HG03135 (cell line): Measurements from ENCODE around the gene SPR.
"Not testable (repeated sequence)": the region's sequence is repeated elsewhere in the genome, so short reads cannot be mapped to it uniquely, and the experiment has no call there.

ENCODE experiments used
- ATAC-seq: cut with Tn5 transposase; IDR thresholded peaks from one replicate; pipeline ENCODE4 v1.9.1; 2021; ENCODE audit warnings: mild to moderate bottlenecking, moderate library complexity; ENCODE audit not compliant: unreplicated experiment

SPR gene

DNA sequence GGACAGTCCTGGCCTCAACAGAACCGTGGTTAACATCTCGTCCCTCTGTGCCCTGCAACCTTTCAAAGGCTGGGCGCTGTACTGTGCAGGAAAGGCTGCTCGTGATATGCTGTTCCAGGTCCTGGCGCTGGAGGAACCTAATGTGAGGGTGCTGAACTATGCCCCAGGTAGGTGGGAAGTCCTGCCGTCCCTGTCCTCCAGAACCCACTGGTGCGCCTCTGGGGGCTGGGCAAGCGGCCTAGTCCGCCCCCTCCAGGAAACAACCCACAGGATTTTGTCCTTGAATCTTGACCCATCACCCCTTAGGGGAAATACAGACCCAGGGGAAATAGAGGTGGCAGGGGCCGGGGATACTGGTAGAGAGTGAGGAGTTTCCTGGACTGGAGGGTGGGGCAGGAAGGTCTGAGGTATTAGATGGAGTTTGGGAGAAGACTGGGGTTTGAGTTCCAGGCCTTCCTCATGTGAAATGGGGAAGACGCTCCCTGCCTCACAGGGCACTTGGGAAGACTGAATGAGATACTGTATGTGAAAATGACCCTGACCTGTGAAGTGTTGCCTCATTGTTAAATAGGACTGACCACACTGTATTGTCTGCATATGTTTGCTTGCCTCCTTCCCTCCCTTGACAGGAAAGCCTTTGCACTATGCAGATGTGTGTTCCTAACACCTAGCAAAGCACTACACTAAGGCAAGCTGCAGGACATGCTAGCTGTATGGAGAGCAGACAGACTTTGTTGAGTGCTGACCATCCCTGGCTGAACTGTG lies 1.4 kb downstream of the SPR start:
- ATAC-seq: no peak

GRCh38 chr2:72889991-72890390 lies 2.8 kb downstream of the SPR start:
- ATAC-seq: no peak

- ATAC-seq: no peak
Observed at GRCh38 chr2:72891091-72891818, 4.0 kb downstream of the SPR start.

GRCh38 chr2:72892506-72893173 lies 5.4 kb downstream of the SPR start:
- ATAC-seq: peak; percentile 52

- ATAC-seq: peak; percentile 70
Observed at GRCh38 chr2:72893594-72894319, 6.5 kb downstream of the SPR start.

GRCh38 chr2:72894514-72894913 lies 7.3 kb downstream of the SPR start:
- ATAC-seq: no peak

DNA sequence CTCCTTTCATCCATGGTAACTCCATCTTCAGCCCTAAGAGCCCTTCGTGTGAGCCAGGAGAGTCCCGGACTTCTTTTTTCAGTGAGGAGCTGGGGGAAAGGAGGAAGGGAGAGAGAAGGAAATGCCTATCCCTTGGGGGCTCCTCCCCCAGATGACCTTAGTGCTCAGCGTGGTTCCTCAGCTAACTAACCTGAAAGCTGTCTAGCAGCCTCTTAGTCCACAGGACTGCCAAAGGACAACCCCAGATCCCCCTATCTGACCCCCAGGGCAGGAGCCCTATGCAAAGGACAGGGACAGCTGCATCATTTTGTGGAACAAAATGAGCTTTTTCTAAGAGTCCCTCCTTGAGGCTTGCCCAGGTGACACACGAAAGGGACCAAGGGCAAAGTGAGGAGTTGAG lies 7.9 kb downstream of the SPR start:
- no peak for ATAC-seq

DNA sequence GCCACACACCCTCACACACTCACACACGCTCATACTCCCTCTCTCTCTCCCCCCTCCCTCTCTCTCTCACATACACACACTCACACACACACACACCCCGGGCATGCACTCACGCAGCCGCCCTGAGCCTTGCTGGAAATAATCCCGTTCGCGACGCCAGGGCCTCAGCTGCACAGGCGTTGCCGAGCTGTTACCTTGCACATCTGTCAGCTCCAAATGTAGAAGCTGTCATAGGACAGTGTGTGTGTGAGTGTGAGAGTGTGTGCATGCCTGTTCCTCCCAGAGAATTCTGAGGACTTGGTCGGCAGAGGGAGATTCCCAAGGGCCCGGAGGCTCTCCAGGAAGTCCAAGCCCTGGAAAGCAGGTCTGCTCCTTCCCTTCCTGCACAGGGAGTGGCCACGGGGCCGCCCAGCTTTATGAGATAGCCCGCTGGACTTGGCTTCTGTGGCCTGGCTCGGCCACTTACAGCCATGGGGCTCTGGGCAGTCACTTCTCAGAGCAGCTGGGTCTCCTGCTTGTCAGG lies 8.6 kb downstream of the SPR start:
- ATAC-seq: no peak

DNA sequence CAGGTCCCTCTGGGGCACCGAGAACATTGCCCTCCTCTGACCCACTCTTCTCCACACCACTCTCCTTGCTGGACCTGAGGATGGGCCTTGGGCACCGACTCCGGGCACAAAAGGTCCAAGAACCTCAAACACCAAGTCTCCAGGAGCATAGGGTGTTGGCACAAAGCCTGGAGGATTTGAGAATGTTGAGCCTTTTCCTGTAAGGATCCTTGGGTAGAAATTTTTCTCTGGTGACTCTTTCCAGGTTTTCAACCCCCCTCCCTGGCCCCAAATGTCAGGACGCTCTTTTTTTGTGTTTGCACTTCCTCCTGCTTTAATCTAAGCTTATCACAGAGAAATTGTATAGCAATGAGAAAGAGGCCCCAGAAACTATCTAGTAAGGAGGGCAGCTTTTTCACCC lies 9.2 kb downstream of the SPR start:
- ATAC-seq: no peak

DNA sequence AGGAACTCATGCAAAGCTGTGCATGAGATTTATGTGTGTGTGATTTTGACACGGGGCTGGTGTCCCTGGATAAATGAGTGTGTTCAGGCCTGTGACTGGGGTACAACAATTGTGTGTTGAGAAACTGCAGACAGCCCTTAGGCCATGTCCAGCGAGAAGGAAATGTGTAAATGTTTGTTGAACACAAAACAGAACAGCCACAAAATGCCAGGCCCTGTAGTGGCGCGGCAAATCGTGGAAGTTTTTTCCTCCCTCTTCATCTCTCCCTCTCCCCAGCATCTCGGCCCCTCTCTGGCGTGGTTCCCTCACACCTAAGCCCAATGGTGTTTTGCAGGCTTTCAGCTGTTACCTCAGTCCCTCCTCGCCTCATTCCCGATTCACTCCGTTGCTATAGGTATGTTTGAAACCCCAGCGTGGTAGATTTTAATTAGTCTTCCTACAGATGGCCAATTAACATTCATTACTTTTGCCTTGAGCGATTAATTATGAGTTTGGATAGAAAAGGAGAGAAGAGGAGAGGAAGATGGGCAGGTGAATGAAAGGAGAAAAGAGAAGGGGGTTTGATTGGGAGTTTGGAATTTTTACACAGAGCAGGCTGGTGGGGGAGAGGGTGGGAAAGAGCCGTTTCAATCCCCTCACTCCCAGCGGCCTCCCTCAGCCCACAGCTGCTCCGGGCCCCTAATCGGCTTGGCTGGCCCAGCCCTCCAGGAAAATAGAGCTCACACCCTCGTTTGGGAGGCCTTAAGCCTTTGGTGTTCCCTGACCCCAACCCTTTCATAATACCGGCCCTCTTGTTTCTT lies 10.8 kb downstream of the SPR start:
- ATAC-seq: no peak

DNA sequence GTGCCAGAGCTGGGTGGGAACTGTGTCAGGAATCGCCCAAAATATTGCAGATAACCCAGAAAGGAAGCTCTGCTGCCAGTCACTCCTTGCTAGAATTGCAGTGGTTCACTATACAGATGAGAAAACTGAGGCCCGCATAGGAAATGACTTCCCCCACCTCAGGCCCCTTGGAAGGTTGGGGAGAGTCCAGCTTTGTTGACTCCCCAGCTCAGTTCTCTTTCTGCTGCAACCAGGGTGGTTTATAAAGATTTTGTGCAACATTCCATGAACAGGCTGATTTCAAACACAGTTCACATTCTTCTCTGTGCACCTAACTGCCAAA lies 11.3 kb downstream of the SPR start:
- ATAC-seq: no peak

DNA sequence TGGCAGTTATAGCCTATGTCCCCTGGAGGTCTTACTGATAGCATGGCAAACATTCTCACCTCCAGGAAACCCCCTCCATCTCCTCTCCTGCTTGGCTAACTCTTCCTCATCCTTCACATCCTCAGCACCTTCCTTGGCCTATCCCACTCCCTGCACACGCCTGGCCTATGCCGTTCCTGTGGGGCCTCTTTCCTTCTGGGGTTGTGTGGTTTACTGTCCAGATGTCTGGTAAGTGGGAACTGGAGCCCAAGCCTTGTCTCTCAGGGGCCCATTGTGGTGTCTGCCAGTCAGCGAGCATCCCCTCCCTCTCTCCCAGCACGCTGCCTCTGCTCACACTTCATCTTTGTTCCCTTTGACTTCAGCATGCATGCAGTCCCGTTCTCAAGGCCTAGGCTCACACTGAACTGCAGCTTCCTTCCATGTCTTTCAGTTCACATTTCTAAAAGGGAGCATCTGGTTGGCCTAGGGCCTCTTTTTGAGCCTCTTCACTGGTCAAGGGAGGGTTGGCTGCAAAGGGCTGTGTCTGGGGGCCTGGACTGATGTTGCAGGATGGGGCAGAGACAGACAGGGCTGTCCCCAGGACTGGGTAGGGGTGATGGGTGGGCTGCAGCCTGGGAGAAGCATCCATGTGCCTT lies 13.1 kb downstream of the SPR start:
- no peak for ATAC-seq

GRCh38 chr2:72901426-72901825 lies 14.2 kb downstream of the SPR start:
- no peak for ATAC-seq

DNA sequence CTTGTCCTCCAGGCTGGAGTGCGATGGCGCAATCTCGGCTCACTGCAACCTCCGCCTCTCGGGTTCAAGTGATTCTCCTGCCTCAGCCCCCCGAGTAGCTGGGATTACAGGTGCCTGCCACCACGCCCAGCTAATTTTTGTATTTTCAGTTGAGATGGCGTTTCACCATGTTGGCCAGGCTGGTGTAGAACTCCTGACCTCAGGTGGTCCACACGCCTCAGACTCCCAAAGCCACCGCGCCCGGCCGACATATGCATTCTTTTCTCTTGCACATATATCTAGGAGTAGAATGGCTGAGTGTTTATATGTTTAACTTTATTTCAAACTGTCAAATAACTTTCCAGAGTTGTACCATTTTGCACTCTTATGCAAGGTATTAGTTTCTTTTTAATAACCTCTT lies 20.2 kb downstream of the SPR start:
- ATAC-seq: not testable (repeated sequence)

DNA sequence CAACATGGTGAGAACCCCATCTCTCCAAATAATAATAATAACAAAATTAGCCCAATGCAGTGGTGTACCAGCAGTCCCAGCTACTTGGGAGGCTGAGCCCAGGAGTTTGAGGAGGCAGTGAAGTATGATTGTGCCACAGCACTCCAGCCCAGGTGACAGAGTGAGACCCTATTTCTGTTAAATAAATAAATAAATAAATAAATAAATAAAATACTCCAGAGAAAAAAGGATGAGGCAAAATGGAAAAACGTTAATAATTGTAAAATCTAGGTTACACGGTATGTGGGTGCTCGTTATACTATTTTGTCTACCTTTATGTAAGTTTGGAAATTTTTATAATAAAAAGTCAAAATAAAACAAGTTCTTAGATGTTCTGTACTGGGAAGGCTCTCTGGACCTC lies 21.5 kb downstream of the SPR start:
- no peak for ATAC-seq

DNA sequence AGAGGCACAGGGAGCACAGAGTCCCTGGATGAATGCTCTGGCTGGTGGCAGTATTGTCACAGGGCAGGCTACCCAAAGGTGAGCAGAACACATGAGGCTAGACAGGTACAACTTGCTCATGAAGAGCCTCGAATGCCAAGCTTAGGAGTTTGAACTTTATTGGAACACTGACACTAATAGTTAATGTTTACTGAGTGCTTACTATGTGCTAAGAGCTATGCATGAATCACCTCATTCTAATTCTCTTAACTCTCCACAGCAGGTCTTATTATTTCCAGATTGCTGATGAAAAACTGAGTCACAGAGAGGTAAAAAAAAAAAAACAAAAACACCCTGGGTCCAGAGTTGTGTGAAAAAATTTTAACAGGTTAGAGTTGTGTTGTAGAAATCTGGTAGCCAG lies 24.0 kb downstream of the SPR start:
- no peak for ATAC-seq

DNA sequence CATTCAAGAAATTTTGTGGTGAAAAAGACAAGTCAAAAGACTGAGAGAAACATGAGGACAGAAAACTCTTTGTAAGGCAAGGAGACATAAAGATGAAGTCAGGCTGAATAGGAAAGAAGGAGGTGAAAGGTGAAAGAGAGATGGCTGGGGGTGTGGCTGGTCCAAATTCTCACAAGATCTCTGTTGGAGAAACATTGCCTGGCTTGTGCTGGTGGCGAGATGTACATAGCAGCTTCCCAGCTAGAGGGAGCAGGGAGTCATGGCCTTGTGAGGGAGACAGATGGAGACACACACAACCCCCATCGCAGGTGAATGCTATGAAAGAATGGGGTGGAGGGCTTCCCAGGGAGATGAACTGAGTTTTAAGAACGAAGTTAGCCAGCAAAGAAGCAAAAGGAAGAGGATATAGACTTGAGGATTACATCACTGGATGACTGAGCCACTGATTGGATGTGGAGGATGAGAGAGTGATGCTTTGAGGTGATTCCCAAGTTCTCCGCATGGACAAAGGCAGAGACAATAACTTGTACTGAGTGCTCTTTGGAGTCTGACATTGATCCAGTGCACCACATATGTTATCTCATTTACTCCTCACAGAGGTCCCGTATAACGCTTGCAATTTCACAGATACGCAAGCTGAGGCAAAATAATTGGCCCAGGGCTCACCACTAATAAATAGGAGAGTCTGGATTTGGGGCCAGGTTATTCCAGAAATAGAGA lies 26.4 kb downstream of the SPR start:
- no peak for ATAC-seq

GRCh38 chr2:72914206-72914559 lies 27.0 kb downstream of the SPR start:
- no peak for ATAC-seq

DNA sequence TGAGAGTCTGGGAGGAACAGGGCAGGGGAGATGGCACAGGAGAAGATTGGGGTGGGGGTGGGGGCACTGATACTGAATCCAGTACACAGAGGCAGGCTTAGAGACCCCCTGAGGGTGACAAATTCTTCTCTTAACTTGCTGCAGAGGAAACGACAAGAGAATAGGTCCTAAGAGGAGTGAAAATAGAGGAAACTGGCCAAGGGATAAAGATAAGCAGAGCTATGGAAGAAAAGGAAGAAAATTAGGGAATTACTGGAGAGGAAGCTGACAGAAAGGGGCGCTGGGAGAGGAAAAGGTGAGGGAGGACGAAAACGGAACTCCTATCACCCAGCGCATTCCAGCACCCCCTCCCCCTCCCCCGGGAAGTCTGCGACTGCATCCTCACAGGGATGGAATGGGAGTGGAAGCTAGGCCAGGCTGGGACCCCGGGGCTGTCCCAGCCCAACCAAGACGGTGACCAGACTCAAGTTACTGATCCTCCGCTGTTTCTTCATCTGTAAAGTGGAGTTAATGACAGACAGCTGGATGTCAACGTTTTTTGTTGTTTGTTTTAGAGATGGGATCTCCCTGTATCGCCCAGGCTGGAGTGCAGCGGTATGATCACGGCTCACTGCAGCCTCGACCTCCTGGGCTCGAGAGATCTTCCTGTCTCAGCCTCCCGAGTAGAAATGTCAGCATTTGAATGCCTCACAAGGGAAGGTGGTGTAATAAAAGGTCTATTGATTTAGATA lies 27.5 kb downstream of the SPR start:
- no peak for ATAC-seq
